ENCODE data around the gene MAPK1. TPM values are rescaled to one million over a fixed set of nuclear protein-coding genes. Genes with fewer than 3 reads are reported as not detected.
"Not testable (repeated sequence)": the region's sequence is repeated elsewhere in the genome, so short reads cannot be mapped to it uniquely, and the experiment has no call there.

The MAPK1 gene
- total RNA-seq, 5 donors from 2014 or later (not counting 1 experiment from before 2014, with no cell fraction given) = 85.0 to 114 (median 110) TPM

GRCh38 chr22:21907638-21908522 lies 40.4 kb upstream of the MAPK1 start:
- CTCF ChIA-PET = no interaction called here
- no peak overlapping the region for H3K4me3 ChIP-seq (ENCODE audit: control insufficient read depth in 1 of 2, extremely low read depth in 1 of 2, low read length in 1 of 2)
- DNase-seq (no peak), ATAC-seq (replicated peaks in 1 of 4) (no peak)
- Mint-ChIP-seq H3K36me3 (peaks cover 3% of the 10 kb centered on the region), H3K27ac (no peak overlapping the region), H3K4me3 (no peak overlapping the region), H3K27me3 (no peaks in the 10 kb centered on the region), H3K9me3 (no peaks in the 10 kb centered on the region), H3K4me1 (no peaks in the 10 kb centered on the region)
- POLR2A ChIA-PET = no interaction called here
- no peak overlapping the region for H3K27ac ChIP-seq (ENCODE audit: low read length)
- H3K9me3 ChIP-seq = no peaks in the 10 kb centered on the region
- H3K4me1 ChIP-seq (ENCODE audit: control insufficient read depth in 1 of 2, extremely low read depth in 1 of 2, insufficient read depth in 2 of 2, low read length in 2 of 2) = no peaks in the 10 kb centered on the region
- WGBS (ENCODE audit: insufficient coverage) = 86% methylated on average over 4 of the region's 7 CpGs
- H3K36me3 ChIP-seq (ENCODE audit: control insufficient read depth in 2 of 2, extremely low read depth in 1 of 2, insufficient read depth in 1 of 2, low read length in 1 of 2) = no peaks in the 10 kb centered on the region
- H3K27me3 ChIP-seq (replicated peaks in 1 of 2; ENCODE audit: control insufficient read depth in 2 of 2, extremely low read depth in 1 of 2, insufficient read depth in 2 of 2, low read length in 1 of 2) = no peaks in the 10 kb centered on the region

- CTCF ChIA-PET = interaction anchor here in 1 of 2 donors (0.7 kb wide), 1 partner anchor 44 kb away, joined by 3 read pairs; no protein-coding TSS in a partner anchor
- H3K4me3 Mint-ChIP-seq; DNase-seq; H3K9me3 Mint-ChIP-seq; ATAC-seq (replicated peaks in 1 of 4); H3K4me3 ChIP-seq (ENCODE audit: control insufficient read depth in 1 of 2, extremely low read depth in 1 of 2, low read length in 1 of 2); H3K27me3 Mint-ChIP-seq; H3K4me1 ChIP-seq (ENCODE audit: control insufficient read depth in 1 of 2, extremely low read depth in 1 of 2, insufficient read depth in 2 of 2, low read length in 2 of 2); H3K36me3 Mint-ChIP-seq; H3K36me3 ChIP-seq (ENCODE audit: control insufficient read depth in 2 of 2, extremely low read depth in 1 of 2, insufficient read depth in 1 of 2, low read length in 1 of 2); POLR2A ChIA-PET; H3K27me3 ChIP-seq (replicated peaks in 1 of 2; ENCODE audit: control insufficient read depth in 2 of 2, extremely low read depth in 1 of 2, insufficient read depth in 2 of 2, low read length in 1 of 2); H3K4me1 Mint-ChIP-seq; H3K27ac ChIP-seq (ENCODE audit: low read length); H3K27ac Mint-ChIP-seq; H3K9me3 ChIP-seq: not testable (repeated sequence)
- 84% methylated on average over 4 of the region's 11 CpGs for WGBS (ENCODE audit: insufficient coverage)
Measured at GRCh38 chr22:21905234-21905633, 37.8 kb upstream of the MAPK1 start.

- DNase-seq (no peak), ATAC-seq (replicated peaks in 1 of 4) (no peak)
- POLR2A ChIA-PET = no interaction called here
- CTCF ChIA-PET = no interaction called here
- peaks cover 3% of the 10 kb centered on the region for H3K36me3 Mint-ChIP-seq
- Histone ChIP-seq H3K9me3 (no peaks in the 10 kb centered on the region), H3K27ac (ENCODE audit: low read length) (no peak overlapping the region), H3K27me3 (replicated peaks in 1 of 2; ENCODE audit: control insufficient read depth in 2 of 2, extremely low read depth in 1 of 2, insufficient read depth in 2 of 2, low read length in 1 of 2) (no peaks in the 10 kb centered on the region), H3K4me3 (ENCODE audit: control insufficient read depth in 1 of 2, extremely low read depth in 1 of 2, low read length in 1 of 2) (no peak overlapping the region), H3K4me1 (ENCODE audit: control insufficient read depth in 1 of 2, extremely low read depth in 1 of 2, insufficient read depth in 2 of 2, low read length in 2 of 2) (no peaks in the 10 kb centered on the region), H3K36me3 (ENCODE audit: control insufficient read depth in 2 of 2, extremely low read depth in 1 of 2, insufficient read depth in 1 of 2, low read length in 1 of 2) (no peaks in the 10 kb centered on the region)
- 100% methylated on average over 2 of the region's 4 CpGs for WGBS (ENCODE audit: insufficient coverage)
- no peak overlapping the region for H3K4me3 Mint-ChIP-seq
- H3K9me3 Mint-ChIP-seq = no peaks in the 10 kb centered on the region
- no peaks in the 10 kb centered on the region for H3K4me1 Mint-ChIP-seq
- H3K27me3 Mint-ChIP-seq = no peaks in the 10 kb centered on the region
- no peak overlapping the region for H3K27ac Mint-ChIP-seq
Measured at GRCh38 chr22:21904250-21904789, 36.9 kb upstream of the MAPK1 start.

GRCh38 chr22:21903283-21903682 lies 35.8 kb upstream of the MAPK1 start:
- ATAC-seq (replicated peaks in 1 of 4) = no peak
- ChIA-PET CTCF (no interaction called here), POLR2A (no interaction called here)
- Mint-ChIP-seq H3K36me3 (peaks cover 3% of the 10 kb centered on the region), H3K9me3 (no peaks in the 10 kb centered on the region), H3K4me3 (no peak overlapping the region), H3K27me3 (no peaks in the 10 kb centered on the region), H3K4me1 (no peaks in the 10 kb centered on the region), H3K27ac (no peak overlapping the region)
- Histone ChIP-seq H3K27ac (ENCODE audit: low read length) (no peak overlapping the region), H3K36me3 (ENCODE audit: control insufficient read depth in 2 of 2, extremely low read depth in 1 of 2, insufficient read depth in 1 of 2, low read length in 1 of 2) (no peaks in the 10 kb centered on the region), H3K9me3 (no peaks in the 10 kb centered on the region), H3K4me1 (ENCODE audit: control insufficient read depth in 1 of 2, extremely low read depth in 1 of 2, insufficient read depth in 2 of 2, low read length in 2 of 2) (no peaks in the 10 kb centered on the region), H3K27me3 (replicated peaks in 1 of 2; ENCODE audit: control insufficient read depth in 2 of 2, extremely low read depth in 1 of 2, insufficient read depth in 2 of 2, low read length in 1 of 2) (no peaks in the 10 kb centered on the region), H3K4me3 (ENCODE audit: control insufficient read depth in 1 of 2, extremely low read depth in 1 of 2, low read length in 1 of 2) (no peak overlapping the region)
- WGBS (ENCODE audit: insufficient coverage) = no CpG with 5 or more reads among the region's 4 CpGs
- DNase-seq = no peak

GRCh38 chr22:21902296-21903087 lies 35.0 kb upstream of the MAPK1 start:
- ChIA-PET POLR2A (no interaction called here), CTCF (no interaction called here)
- no peak overlapping the region for H3K27ac ChIP-seq (ENCODE audit: low read length)
- no peaks in the 10 kb centered on the region for H3K9me3 ChIP-seq
- no peak overlapping the region for H3K27ac Mint-ChIP-seq
- H3K36me3 Mint-ChIP-seq = peaks cover 3% of the 10 kb centered on the region
- no peaks in the 10 kb centered on the region for H3K27me3 ChIP-seq (replicated peaks in 1 of 2; ENCODE audit: control insufficient read depth in 2 of 2, extremely low read depth in 1 of 2, insufficient read depth in 2 of 2, low read length in 1 of 2)
- H3K36me3 ChIP-seq (ENCODE audit: control insufficient read depth in 2 of 2, extremely low read depth in 1 of 2, insufficient read depth in 1 of 2, low read length in 1 of 2) = no peaks in the 10 kb centered on the region
- no peaks in the 10 kb centered on the region for H3K27me3 Mint-ChIP-seq
- ATAC-seq (replicated peaks in 1 of 4) (no peak), DNase-seq (no peak)
- H3K9me3 Mint-ChIP-seq = no peaks in the 10 kb centered on the region
- H3K4me3 Mint-ChIP-seq = no peak overlapping the region
- 100% methylated on average over 8 of the region's 12 CpGs for WGBS (ENCODE audit: insufficient coverage)
- H3K4me3 ChIP-seq (ENCODE audit: control insufficient read depth in 1 of 2, extremely low read depth in 1 of 2, low read length in 1 of 2) = no peak overlapping the region
- no peaks in the 10 kb centered on the region for H3K4me1 Mint-ChIP-seq
- H3K4me1 ChIP-seq (ENCODE audit: control insufficient read depth in 1 of 2, extremely low read depth in 1 of 2, insufficient read depth in 2 of 2, low read length in 2 of 2) = no peaks in the 10 kb centered on the region

GRCh38 chr22:21898354-21898896 lies 31.0 kb upstream of the MAPK1 start:
- Mint-ChIP-seq H3K4me3 (no peak overlapping the region), H3K4me1 (no peaks in the 10 kb centered on the region), H3K27ac (no peak overlapping the region), H3K9me3 (no peaks in the 10 kb centered on the region), H3K36me3 (no peaks in the 10 kb centered on the region), H3K27me3 (no peaks in the 10 kb centered on the region)
- CTCF ChIA-PET = interaction anchor here in 1 of 2 donors (0.7 kb wide), 3 partner anchors 128 to 1044 kb away, joined by 3 read pairs; no protein-coding TSS in a partner anchor
- WGBS (ENCODE audit: insufficient coverage) = no CpG with 5 or more reads among the region's 1 CpG
- H3K27me3 ChIP-seq (replicated peaks in 1 of 2; ENCODE audit: control insufficient read depth in 2 of 2, extremely low read depth in 1 of 2, insufficient read depth in 2 of 2, low read length in 1 of 2) = no peaks in the 10 kb centered on the region
- no peaks in the 10 kb centered on the region for H3K36me3 ChIP-seq (ENCODE audit: control insufficient read depth in 2 of 2, extremely low read depth in 1 of 2, insufficient read depth in 1 of 2, low read length in 1 of 2)
- H3K27ac ChIP-seq (ENCODE audit: low read length) = no peak overlapping the region
- DNase-seq (no peak), ATAC-seq (replicated peaks in 1 of 4) (no peak)
- H3K9me3 ChIP-seq = no peaks in the 10 kb centered on the region
- POLR2A ChIA-PET = interaction anchor here in 1 of 2 donors (0.6 kb wide), 1 partner anchor 112 kb away, joined by 6 read pairs; no protein-coding TSS in a partner anchor
- no peaks in the 10 kb centered on the region for H3K4me1 ChIP-seq (ENCODE audit: control insufficient read depth in 1 of 2, extremely low read depth in 1 of 2, insufficient read depth in 2 of 2, low read length in 2 of 2)
- no peak overlapping the region for H3K4me3 ChIP-seq (ENCODE audit: control insufficient read depth in 1 of 2, extremely low read depth in 1 of 2, low read length in 1 of 2)

Data from T-cell (primary cell).